Gastrocnemius medialis (tissue), 4 donors: Measurements from ENCODE around the gene MIER2. TPM values are rescaled to one million over a fixed set of nuclear protein-coding genes. Genes with fewer than 3 reads are reported as not detected.

ENCODE experiments used
- ATAC-seq, 2 donors: fragments of 150-250 bp; one replicate each; pipeline ENCODE4 v1.9.1; 2016
- DNase-seq, 2 donors: peaks; one replicate each; pipeline ENCODE4 v3.0.0-alpha.2; 2019
- H3K27ac ChIP-seq, 4 donors: fragments of 200-600 bp; sonication (generic); 1 replicate in 1 of 4; 2 replicates in 3 of 4; pipeline ENCODE4 v1.5.1; 2016 to 2018; ENCODE audit warnings: mild to moderate bottlenecking in 2 of 4, moderate library complexity in 1 of 4
- H3K27me3 ChIP-seq, 3 donors: fragments of 200-600 bp; sonication (generic) in 2 of 3; 1 replicate in 1 of 3; 2 replicates in 2 of 3; pipeline versions ENCODE4 v1.5.1 to v1.6.0; 2016 to 2019; ENCODE audit warnings: mild to moderate bottlenecking in 1 of 3, moderate library complexity in 1 of 3
- H3K36me3 ChIP-seq, 2 donors: fragments of 200-600 bp; sonication (generic) in 1 of 2; one replicate each; pipeline ENCODE4 v1.5.1; 2017 to 2018
- H3K4me1 ChIP-seq, 2 donors: fragments of 200-600 bp; sonication (generic) in 1 of 2; one replicate each; pipeline ENCODE4 v1.5.1; 2016 to 2017; ENCODE audit warnings: mild to moderate bottlenecking in 2 of 2
- H3K4me3 ChIP-seq, 4 donors: fragments of 200-600 bp; sonication (generic) in 3 of 4; 1 replicate in 1 of 4; 2 replicates in 3 of 4; pipeline ENCODE4 v1.5.1; 2016 to 2019; ENCODE audit warnings: mild to moderate bottlenecking in 2 of 4
- H3K9me3 ChIP-seq, 3 donors: fragments of 200-600 bp; sonication (generic) in 2 of 3; 1 replicate in 1 of 3; 2 replicates in 2 of 3; pipeline ENCODE4 v1.5.1; 2016 to 2019
- POLR2A ChIP-seq, 2 donors: fragments of 450-650 bp; IDR thresholded peaks; one replicate each; pipeline ENCODE4 v1.6.1; 2017; ENCODE audit warnings: antibody characterized with exemption in 2 of 2, mild to moderate bottlenecking in 2 of 2, moderate library complexity in 2 of 2
- in situ Hi-C, 4 donors: fragments of 200-750 bp; cut with MboI; loops; one replicate each; pipeline versions ENCODE4 v1.15.0 to v1.8.0; 2017; ENCODE audit warnings: low sequenced_read_pairs in 4 of 4
- intact Hi-C: fragments of 100-400 bp; cut with DNase I; formaldehyde crosslinking; loops from one replicate; pipeline ENCODE4 v1.15.1; 2023; ENCODE audit warnings: low total_unique reads
- total RNA-seq, 4 donors: library from RNA; depleted of rRNA; stranded (reverse); fragments of >200 nt; gene quantifications; one replicate each; pipeline versions ENCODE4 v1.1.0 to v1.2.3, GENCODE V29; 2016
- TF ChIP-seq, protein P1 (sequence below), 5 experiments: fragments of 450-650 bp in 3 of 5; fragments of 200-600 bp in 2 of 5; sonication (generic) in 2 of 5; IDR thresholded peaks in 4 of 5; conservative IDR thresholded peaks in 1 of 5; 1 replicate in 4 of 5; 2 replicates in 1 of 5; pipeline ENCODE4 v1.5.1; 2016 to 2019; ENCODE audit warnings: antibody characterized with exemption in 5 of 5, mild to moderate bottlenecking in 3 of 5, moderate library complexity in 3 of 5

Gene MIER2
- total RNA-seq, 4 donors from 2014 or later: 10.6 to 21.0 (median 16.5) TPM

- ATAC-seq (no peak), DNase-seq (no peak)
- Histone ChIP-seq H3K27ac (no peak overlapping the region), H3K27me3 (peaks cover 0 to 2% (median 0%) of the 10 kb centered on the region in 3 donors), H3K36me3 (no peaks in the 10 kb centered on the region), H3K4me1 (no peaks in the 10 kb centered on the region), H3K9me3 (peaks cover 0 to 13% (median 0%) of the 10 kb centered on the region in 3 donors), H3K4me3 (no peak overlapping the region)
- intact Hi-C loops: no loop called here
- in situ Hi-C loops: no loop called here
- TF ChIP-seq, protein P1, sequence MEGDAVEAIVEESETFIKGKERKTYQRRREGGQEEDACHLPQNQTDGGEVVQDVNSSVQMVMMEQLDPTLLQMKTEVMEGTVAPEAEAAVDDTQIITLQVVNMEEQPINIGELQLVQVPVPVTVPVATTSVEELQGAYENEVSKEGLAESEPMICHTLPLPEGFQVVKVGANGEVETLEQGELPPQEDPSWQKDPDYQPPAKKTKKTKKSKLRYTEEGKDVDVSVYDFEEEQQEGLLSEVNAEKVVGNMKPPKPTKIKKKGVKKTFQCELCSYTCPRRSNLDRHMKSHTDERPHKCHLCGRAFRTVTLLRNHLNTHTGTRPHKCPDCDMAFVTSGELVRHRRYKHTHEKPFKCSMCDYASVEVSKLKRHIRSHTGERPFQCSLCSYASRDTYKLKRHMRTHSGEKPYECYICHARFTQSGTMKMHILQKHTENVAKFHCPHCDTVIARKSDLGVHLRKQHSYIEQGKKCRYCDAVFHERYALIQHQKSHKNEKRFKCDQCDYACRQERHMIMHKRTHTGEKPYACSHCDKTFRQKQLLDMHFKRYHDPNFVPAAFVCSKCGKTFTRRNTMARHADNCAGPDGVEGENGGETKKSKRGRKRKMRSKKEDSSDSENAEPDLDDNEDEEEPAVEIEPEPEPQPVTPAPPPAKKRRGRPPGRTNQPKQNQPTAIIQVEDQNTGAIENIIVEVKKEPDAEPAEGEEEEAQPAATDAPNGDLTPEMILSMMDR (IDR thresholded peaks at IDR 0.05 in 4 of 5, conservative IDR thresholded peaks at IDR 0.05 in 1 of 5): no peak
- no peak for TF ChIP-seq POLR2A (IDR thresholded peaks at IDR 0.05)
Measured at GRCh38 chr19:351976-352625, 7.5 kb upstream of the MIER2 start.

- Histone ChIP-seq H3K27me3 (no peaks in the 10 kb centered on the region), H3K4me1 (peaks cover 8 to 11% of the 10 kb centered on the region in 2 donors), H3K9me3 (no peaks in the 10 kb centered on the region), H3K36me3 (no peaks in the 10 kb centered on the region), H3K4me3 (no peak overlapping the region), H3K27ac (no peak overlapping the region)
- intact Hi-C loops: no loop called here
- in situ Hi-C loops: no loop called here
- TF ChIP-seq, protein P1 (IDR thresholded peaks at IDR 0.05 in 4 of 5, conservative IDR thresholded peaks at IDR 0.05 in 1 of 5): no peak
- TF ChIP-seq POLR2A (IDR thresholded peaks at IDR 0.05): no peak
- DNase-seq (no peak), ATAC-seq (no peak)
Measured at GRCh38 chr19:347946-348861, 3.6 kb upstream of the MIER2 start.

GRCh38 chr19:345320-345879 is 804 bp upstream of the MIER2 start:
- Histone ChIP-seq H3K4me1 (peaks cover 25 to 33% of the 10 kb centered on the region in 2 donors), H3K36me3 (no peaks in the 10 kb centered on the region), H3K27me3 (no peaks in the 10 kb centered on the region), H3K4me3 (peak overlapping the region; percentile 48 to 76 (median 68)), H3K27ac (no peak overlapping the region), H3K9me3 (no peaks in the 10 kb centered on the region)
- DNase-seq (no peak), ATAC-seq (no peak)
- intact Hi-C loops (no loop called here), in situ Hi-C loops (no loop called here)
- TF ChIP-seq, protein P1 (IDR thresholded peaks at IDR 0.05 in 4 of 5, conservative IDR thresholded peaks at IDR 0.05 in 1 of 5): no peak
- no peak for TF ChIP-seq POLR2A (IDR thresholded peaks at IDR 0.05)

GRCh38 chr19:343941-344624 is 513 bp downstream of the MIER2 start:
- H3K27ac ChIP-seq: peak overlapping the region; percentile 60 to 80 (median 74)
- intact Hi-C loops: loop anchor here (1.0 kb wide), 1 partner anchor 163 kb away; the partner anchor contains the start of gene TPGS1
- DNase-seq: no peak

More at GRCh38 chr19:343941-344624, 513 bp downstream of the MIER2 start:
- Histone ChIP-seq H3K4me1 (peaks cover 33 to 34% of the 10 kb centered on the region in 2 donors), H3K27me3 (no peaks in the 10 kb centered on the region), H3K9me3 (no peaks in the 10 kb centered on the region), H3K4me3 (peak overlapping the region; percentile 65 to 76 (median 70)), H3K36me3 (no peaks in the 10 kb centered on the region)
- ATAC-seq: peak; percentile 49 to 50
- TF ChIP-seq, protein P1 (IDR thresholded peaks at IDR 0.05 in 4 of 5, conservative IDR thresholded peaks at IDR 0.05 in 1 of 5): no peak
- no peak for TF ChIP-seq POLR2A (IDR thresholded peaks at IDR 0.05)
- in situ Hi-C loops: no loop called here
